IPS DF 6.9 (cell line): ENCODE results near the gene ZYX.

Experiments used
- DNase-seq: peaks from one replicate; pipeline ENCODE4 v3.0.0-alpha.2; 2013; ENCODE audit warnings: low read depth, low spot score
- H3K27ac ChIP-seq: one replicate; pipeline ENCODE4 v1.5.1; 2013; ENCODE audit warnings: low read length, control low read depth
- H3K27me3 ChIP-seq: 2 replicates; pipeline ENCODE4 v1.6.1; 2013; ENCODE audit warnings: mild to moderate bottlenecking, low read length; ENCODE audit not compliant: control insufficient read depth, insufficient read depth
- H3K36me3 ChIP-seq: 2 replicates; pipeline ENCODE4 v1.6.1; 2013; ENCODE audit warnings: low read length; ENCODE audit not compliant: control insufficient read depth, insufficient read depth
- H3K4me1 ChIP-seq: 2 replicates; pipeline ENCODE4 v1.6.1; 2013; ENCODE audit warnings: low read length; ENCODE audit not compliant: control insufficient read depth, insufficient read depth
- H3K4me3 ChIP-seq: 2 replicates; pipeline ENCODE4 v1.5.1; 2013; ENCODE audit warnings: mild to moderate bottlenecking, low read length
- H3K9me3 ChIP-seq: 2 replicates; pipeline ENCODE4 v1.6.1; 2013; ENCODE audit warnings: low read length, inconsistent platforms; ENCODE audit not compliant: control insufficient read depth, insufficient read depth
- WGBS: extraction: QIAGEN DNeasy Blood & Tissue Kit; methylation state at CpG from one replicate; pipeline ENCODE4 v1.1.7; 2013; ENCODE audit warnings: mixed read lengths, missing lambda C conversion rate; ENCODE audit not compliant: insufficient read length, insufficient coverage; 5-methylcytosine and 5-hydroxymethylcytosine counted together

ZYX gene

GRCh38 chr7:143392875-143393266 is 11.7 kb downstream of the ZYX start:
- DNase-seq = no peak
- Histone ChIP-seq H3K36me3 (peaks cover 80% of the 10 kb centered on the region), H3K4me3 (no peak overlapping the region), H3K4me1 (no peaks in the 10 kb centered on the region), H3K9me3 (no peaks in the 10 kb centered on the region), H3K27me3 (no peaks in the 10 kb centered on the region), H3K27ac (no peak overlapping the region)
- WGBS = no CpG with 5 or more reads among the region's 6 CpGs

DNA sequence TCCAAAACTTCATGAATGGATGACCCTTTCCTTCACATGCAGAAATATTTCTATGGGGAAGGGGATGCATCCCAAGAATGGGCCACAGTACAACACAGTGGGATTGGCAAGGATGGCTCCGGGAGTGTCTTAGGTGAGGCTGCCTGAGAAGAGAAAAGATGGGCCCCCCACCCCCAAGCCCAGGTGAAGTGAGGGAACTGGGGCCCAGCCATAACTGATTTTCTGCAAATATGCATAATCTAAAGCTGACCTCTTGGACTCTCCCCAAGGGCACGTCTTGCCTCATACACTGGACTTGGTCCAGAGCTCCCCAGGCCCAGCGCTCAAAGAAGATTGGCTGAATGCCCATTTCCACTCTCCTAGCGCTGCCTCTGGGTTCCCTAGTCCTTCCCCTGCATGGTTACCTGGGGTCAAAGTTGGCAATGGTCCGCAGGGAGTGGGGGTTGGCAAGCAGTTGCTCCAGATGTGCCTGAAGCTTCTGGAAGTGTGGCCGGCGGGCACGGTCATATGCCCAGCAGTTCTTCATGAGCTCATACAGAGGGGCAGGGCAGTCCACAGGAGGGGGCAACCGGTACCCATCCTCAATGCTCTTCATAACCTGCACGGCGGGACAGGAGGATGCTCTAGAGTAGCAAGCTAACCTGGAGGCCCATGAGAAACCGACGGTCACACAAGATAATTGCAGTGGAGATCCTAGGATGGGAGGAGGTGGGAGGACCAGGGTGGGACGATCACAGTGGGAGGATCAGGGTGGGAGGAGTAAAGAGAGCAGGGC is 12.3 kb downstream of the ZYX start:
- WGBS = no CpG with 5 or more reads among the region's 14 CpGs
- Histone ChIP-seq H3K27me3 (no peaks in the 10 kb centered on the region), H3K9me3 (no peaks in the 10 kb centered on the region), H3K4me3 (no peak overlapping the region), H3K36me3 (peaks cover 84% of the 10 kb centered on the region), H3K27ac (no peak overlapping the region), H3K4me1 (no peaks in the 10 kb centered on the region)
- no peak for DNase-seq

DNA sequence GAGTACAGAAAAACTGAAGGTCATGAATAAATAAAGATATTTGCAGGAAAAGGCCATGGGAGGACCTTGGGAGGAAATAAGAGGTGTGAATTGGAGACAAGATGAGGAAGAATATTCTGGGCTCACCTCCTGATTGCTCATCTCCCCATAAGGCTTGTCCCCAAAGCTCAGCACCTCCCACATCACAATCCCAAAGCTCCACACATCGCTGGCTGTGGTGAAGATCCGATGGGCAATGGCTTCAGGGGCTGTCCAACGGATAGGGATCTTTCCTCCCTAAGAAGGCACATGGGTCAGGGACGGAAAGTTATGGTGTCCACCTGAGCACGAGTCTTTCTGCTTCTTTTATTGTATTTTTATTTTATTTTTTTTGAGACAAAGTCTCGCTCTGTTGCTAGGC is 12.9 kb downstream of the ZYX start:
- Histone ChIP-seq H3K4me1 (no peaks in the 10 kb centered on the region), H3K36me3 (peaks cover 81% of the 10 kb centered on the region), H3K27ac (no peak overlapping the region), H3K9me3 (no peaks in the 10 kb centered on the region), H3K4me3 (no peak overlapping the region), H3K27me3 (no peaks in the 10 kb centered on the region)
- DNase-seq = no peak
- WGBS = no CpG with 5 or more reads among the region's 6 CpGs

DNA sequence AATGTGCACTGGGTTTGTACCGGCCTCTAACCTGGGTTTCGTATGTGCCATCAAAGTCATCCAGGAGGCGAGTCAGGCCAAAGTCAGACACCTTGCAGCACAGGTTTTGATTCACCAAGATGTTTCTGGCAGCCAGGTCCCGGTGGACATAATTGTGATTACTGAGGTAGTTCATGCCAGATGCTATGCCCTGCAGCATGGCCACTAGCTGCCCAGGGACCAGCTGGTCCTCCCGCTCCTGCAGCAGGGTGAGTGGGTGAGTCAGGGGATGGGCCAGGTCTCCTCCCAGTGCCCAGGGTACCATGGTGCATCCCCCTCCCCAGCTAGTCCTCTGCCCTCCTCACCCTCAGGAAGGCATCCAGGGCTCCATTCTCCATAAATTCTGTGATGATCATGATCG is 13.6 kb downstream of the ZYX start:
- no peak overlapping the region for H3K27ac ChIP-seq
- no peaks in the 10 kb centered on the region for H3K4me1 ChIP-seq
- no peak overlapping the region for H3K4me3 ChIP-seq
- WGBS = no CpG with 5 or more reads among the region's 6 CpGs
- no peaks in the 10 kb centered on the region for H3K27me3 ChIP-seq
- peaks cover 80% of the 10 kb centered on the region for H3K36me3 ChIP-seq
- no peak for DNase-seq
- H3K9me3 ChIP-seq = no peaks in the 10 kb centered on the region

DNA sequence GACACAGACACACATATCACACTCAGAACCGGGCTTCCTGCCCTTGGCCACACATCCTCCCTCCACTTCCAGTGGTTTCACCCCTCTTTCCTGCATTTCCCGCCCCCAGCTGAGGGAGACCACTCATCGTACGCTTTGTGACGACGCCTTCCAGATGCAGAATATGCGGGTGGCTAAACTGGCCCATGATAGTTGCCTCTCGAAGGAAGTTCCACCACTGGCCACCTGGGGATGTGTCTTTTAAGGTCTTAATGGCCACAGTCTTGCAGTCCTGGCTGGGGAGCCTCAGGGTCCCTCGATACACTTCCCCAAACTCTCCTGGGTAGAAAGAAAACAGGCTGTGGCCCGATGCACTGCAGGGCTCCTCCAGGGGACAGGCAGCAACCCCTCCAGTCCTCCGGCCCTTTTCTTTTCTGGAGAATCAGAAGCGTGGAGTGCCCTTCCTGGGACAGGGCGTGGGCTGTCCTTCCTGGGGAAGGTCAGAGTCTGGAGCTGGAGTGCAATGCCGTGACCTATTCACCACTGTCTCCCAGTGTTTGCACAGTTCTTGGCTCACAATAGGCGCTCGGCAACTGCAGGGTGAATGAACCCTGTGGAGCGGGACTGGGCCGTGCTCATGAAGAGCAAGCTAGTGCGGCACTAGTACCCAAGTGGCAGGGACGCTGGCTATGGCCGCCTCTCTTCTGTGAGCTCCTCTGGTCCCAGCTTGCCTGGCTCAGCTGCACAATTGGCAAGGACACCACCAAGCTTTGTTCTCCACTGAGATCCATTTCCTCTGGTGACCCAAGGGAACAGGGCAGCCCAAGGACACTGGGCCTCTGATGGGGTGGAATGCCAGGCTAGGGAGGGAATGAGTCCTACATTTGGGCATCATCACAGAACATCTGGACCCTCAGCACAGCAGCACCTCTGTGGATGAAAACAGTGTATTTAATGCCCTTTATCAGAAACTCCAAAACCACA is 14.3 kb downstream of the ZYX start:
- Histone ChIP-seq H3K4me3 (no peak overlapping the region), H3K4me1 (no peaks in the 10 kb centered on the region), H3K36me3 (peaks cover 81% of the 10 kb centered on the region), H3K9me3 (no peaks in the 10 kb centered on the region), H3K27me3 (no peaks in the 10 kb centered on the region), H3K27ac (no peak overlapping the region)
- no CpG with 5 or more reads among the region's 21 CpGs for WGBS
- DNase-seq = no peak

GRCh38 chr7:143396182-143396581 is 15.0 kb downstream of the ZYX start:
- DNase-seq = no peak
- Histone ChIP-seq H3K27ac (no peak overlapping the region), H3K36me3 (peaks cover 81% of the 10 kb centered on the region), H3K4me1 (no peaks in the 10 kb centered on the region), H3K9me3 (no peaks in the 10 kb centered on the region), H3K27me3 (no peaks in the 10 kb centered on the region), H3K4me3 (no peak overlapping the region)
- no CpG with 5 or more reads among the region's 7 CpGs for WGBS

- Histone ChIP-seq H3K9me3 (no peaks in the 10 kb centered on the region), H3K4me1 (no peaks in the 10 kb centered on the region), H3K36me3 (peaks cover 81% of the 10 kb centered on the region), H3K4me3 (no peak overlapping the region; the same call in 1 of the 2 replicates), H3K27me3 (no peaks in the 10 kb centered on the region), H3K27ac (no peak overlapping the region)
- no CpG with 5 or more reads among the region's 28 CpGs for WGBS
- DNase-seq = no peak
Measured at GRCh38 chr7:143396625-143397556, 15.7 kb downstream of the ZYX start.

DNA sequence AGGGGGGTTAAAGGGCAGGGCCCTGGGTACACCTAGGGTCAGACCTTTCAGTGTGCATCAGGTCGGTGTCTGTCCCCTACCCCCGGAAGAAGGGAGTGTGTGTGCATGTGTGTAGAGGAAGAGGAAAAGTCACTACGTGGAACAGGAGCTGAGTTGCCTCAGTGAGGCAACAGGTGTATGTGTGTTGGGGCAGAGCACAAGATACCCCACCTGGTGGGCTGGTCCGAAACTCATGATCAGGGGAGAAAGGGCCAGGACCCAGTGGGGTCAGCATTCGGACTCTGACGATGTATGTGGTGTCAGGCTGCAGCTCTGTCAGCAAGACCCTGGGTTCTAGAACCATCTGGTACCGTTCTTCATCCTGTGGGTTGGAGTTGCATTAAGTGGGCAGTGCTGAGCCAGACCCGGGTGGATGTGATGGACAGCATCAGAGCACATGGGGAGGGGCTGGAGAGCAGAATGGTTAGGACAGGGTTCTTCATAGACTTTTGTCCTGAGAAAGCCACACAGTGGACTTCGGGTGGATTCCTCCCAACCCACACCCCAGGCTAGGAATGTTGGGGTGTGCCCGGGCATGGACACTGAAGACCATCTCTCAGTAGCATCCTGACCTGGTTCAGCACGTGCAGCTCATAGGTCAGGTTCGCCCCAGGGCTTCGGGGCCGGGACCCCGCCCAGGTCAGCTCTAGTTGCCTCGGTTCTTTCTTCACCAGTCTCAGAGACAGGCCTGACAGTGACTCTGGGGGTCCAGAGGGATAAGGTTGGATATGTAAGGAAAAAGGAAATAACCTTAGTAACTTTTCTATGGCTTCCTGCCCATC is 16.8 kb downstream of the ZYX start:
- Histone ChIP-seq H3K4me3 (no peak overlapping the region), H3K27ac (no peak overlapping the region), H3K4me1 (no peaks in the 10 kb centered on the region), H3K27me3 (no peaks in the 10 kb centered on the region), H3K9me3 (no peaks in the 10 kb centered on the region), H3K36me3 (peaks cover 76% of the 10 kb centered on the region)
- DNase-seq = no peak
- no CpG with 5 or more reads among the region's 16 CpGs for WGBS

DNA sequence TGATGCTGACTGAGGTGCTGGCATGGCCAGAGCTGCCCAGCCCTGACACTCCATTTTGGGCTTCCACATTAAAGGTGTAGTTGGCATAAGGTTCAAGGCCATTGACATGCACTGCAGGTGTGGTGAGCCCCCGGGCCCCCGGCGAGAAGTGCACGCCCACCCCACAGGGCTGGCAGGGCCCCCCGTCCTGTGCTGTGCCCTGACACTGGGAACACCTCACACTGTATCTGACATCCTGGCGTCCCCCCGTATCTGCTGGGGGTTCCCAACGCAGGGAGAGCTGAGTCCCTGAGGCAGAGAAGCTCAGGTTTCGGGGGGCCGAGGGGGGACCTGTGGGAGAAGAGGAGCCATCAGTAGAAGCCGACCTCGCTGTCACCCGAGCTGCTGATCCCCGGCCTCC is 17.5 kb downstream of the ZYX start:
- WGBS = no CpG with 5 or more reads among the region's 14 CpGs
- no peak for DNase-seq
- H3K36me3 ChIP-seq = peaks cover 69% of the 10 kb centered on the region
- no peaks in the 10 kb centered on the region for H3K9me3 ChIP-seq
- H3K4me3 ChIP-seq = no peak overlapping the region
- no peaks in the 10 kb centered on the region for H3K27me3 ChIP-seq
- no peaks in the 10 kb centered on the region for H3K4me1 ChIP-seq
- no peak overlapping the region for H3K27ac ChIP-seq
